Dermis blood vessel endothelial cell (primary cell): Measurements from ENCODE around the gene FAM156A. TPM values are rescaled to one million over a fixed set of nuclear protein-coding genes. Genes with fewer than 3 reads are reported as not detected.
"Not testable (repeated sequence)": the region's sequence is repeated elsewhere in the genome, so short reads cannot be mapped to it uniquely, and the experiment has no call there.

Experiments
- DNase-seq: peaks from one replicate; pipeline ENCODE4 v3.0.0; 2010
- total RNA-seq: library from RNA; depleted of rRNA; stranded (reverse); fragments of >200 nt; gene quantifications from 2 replicates; pipeline ENCODE4 v1.2.3, GENCODE V29; 2014

FAM156A gene
- total RNA-seq, 1 donor from 2014 or later = 9.2 TPM

GRCh38 chrX:52966993-52967738 lies 8.8 kb upstream of the FAM156A start:
- not testable (repeated sequence) for DNase-seq

- DNase-seq = not testable (repeated sequence)
Observed at GRCh38 chrX:52958961-52959360, 643 bp upstream of the FAM156A start.

- not testable (repeated sequence) for DNase-seq
Observed at GRCh38 chrX:52949884-52950283, 8.4 kb downstream of the FAM156A start.

- DNase-seq = not testable (repeated sequence)
Observed at GRCh38 chrX:52949325-52949724, 9.0 kb downstream of the FAM156A start.

GRCh38 chrX:52948265-52948664 lies 10.1 kb downstream of the FAM156A start:
- not testable (repeated sequence) for DNase-seq

GRCh38 chrX:52947501-52947900 lies 10.8 kb downstream of the FAM156A start:
- DNase-seq = not testable (repeated sequence)

GRCh38 chrX:52945838-52946494 lies 12.4 kb downstream of the FAM156A start:
- not testable (repeated sequence) for DNase-seq

- not testable (repeated sequence) for DNase-seq
Observed at GRCh38 chrX:52941728-52942127, 16.6 kb downstream of the FAM156A start.

GRCh38 chrX:52940704-52941103 lies 17.6 kb downstream of the FAM156A start:
- not testable (repeated sequence) for DNase-seq

- not testable (repeated sequence) for DNase-seq
Observed at GRCh38 chrX:52935470-52935784, 22.9 kb downstream of the FAM156A start.

- DNase-seq = peak; percentile 93
Observed at GRCh38 chrX:52934704-52935469, 23.4 kb downstream of the FAM156A start.

- peak; percentile 17 for DNase-seq
Observed at GRCh38 chrX:52933976-52934703, 24.2 kb downstream of the FAM156A start.

GRCh38 chrX:52933213-52933612 lies 25.1 kb downstream of the FAM156A start:
- no peak for DNase-seq

GRCh38 chrX:52930214-52930613 lies 28.1 kb downstream of the FAM156A start:
- not testable (repeated sequence) for DNase-seq

- peak; percentile 22 for DNase-seq
Observed at GRCh38 chrX:52923781-52924241, 34.5 kb downstream of the FAM156A start.

GRCh38 chrX:52914704-52915103 lies 43.6 kb downstream of the FAM156A start:
- not testable (repeated sequence) for DNase-seq

GRCh38 chrX:52913681-52914080 lies 44.6 kb downstream of the FAM156A start:
- not testable (repeated sequence) for DNase-seq

GRCh38 chrX:52909313-52909969 lies 48.9 kb downstream of the FAM156A start:
- not testable (repeated sequence) for DNase-seq

- not testable (repeated sequence) for DNase-seq
Observed at GRCh38 chrX:52907900-52908299, 50.4 kb downstream of the FAM156A start.

- not testable (repeated sequence) for DNase-seq
Observed at GRCh38 chrX:52907137-52907536, 51.2 kb downstream of the FAM156A start.

- not testable (repeated sequence) for DNase-seq
Observed at GRCh38 chrX:52906072-52906471, 52.2 kb downstream of the FAM156A start.

GRCh38 chrX:52905531-52905930 lies 52.8 kb downstream of the FAM156A start:
- DNase-seq = not testable (repeated sequence)
